ENCODE measurements around the gene SEPTIN5.

Gene SEPTIN5

DNA sequence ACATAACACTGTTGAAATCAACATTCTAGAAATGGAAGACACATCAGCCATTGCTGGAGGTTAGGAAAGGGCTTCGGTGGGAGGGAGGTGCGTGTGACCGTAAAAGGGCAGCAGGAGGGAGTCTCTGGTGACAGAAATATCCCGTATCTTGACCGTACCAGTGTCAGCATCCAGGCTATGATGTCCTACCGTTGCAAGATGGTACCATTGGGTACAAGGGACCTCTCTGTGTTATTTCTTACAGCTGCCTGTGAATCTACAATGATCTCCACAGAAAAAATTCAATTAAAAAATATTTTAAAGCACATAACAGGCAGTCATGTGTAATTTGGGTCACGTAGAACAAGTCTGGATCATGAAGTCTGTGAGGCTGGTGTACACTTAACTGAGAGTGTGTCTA is 27.4 kb upstream of the SEPTIN5 start:
- H3K4me2 ChIP-seq (ENCODE audit: low read depth, low read length, poor library complexity, severe bottlenecking), result no peak overlapping the region
- no peaks in the 10 kb centered on the region for H3K4me1 ChIP-seq (ENCODE audit: insufficient read depth, low read length, poor library complexity, severe bottlenecking)
- H3K4me3 ChIP-seq (ENCODE audit: low read length, poor library complexity, severe bottlenecking), result no peak overlapping the region
- no peak overlapping the region for H2AFZ ChIP-seq (ENCODE audit: low read length)
- H3K9me3 ChIP-seq (ENCODE audit: insufficient read depth, low read depth, low read length), result no peaks in the 10 kb centered on the region
- no peaks in the 10 kb centered on the region for H3K36me3 ChIP-seq (ENCODE audit: insufficient read depth, low read length)
- H3K9me2 ChIP-seq (replicated peaks; ENCODE audit: low read depth, low read length), result no peaks in the 10 kb centered on the region
- no peak overlapping the region for H3K9ac ChIP-seq (ENCODE audit: low read depth, low read length, poor library complexity, severe bottlenecking)
- H3F3A ChIP-seq (ENCODE audit: low read depth), result no peaks in the 10 kb centered on the region
- no peaks in the 10 kb centered on the region for H3K27me3 ChIP-seq (ENCODE audit: insufficient read depth, low read length, poor library complexity, severe bottlenecking)
- no peaks in the 10 kb centered on the region for H4K20me1 ChIP-seq (ENCODE audit: insufficient read depth, low read length, poor library complexity, severe bottlenecking)
- H3K79me2 ChIP-seq (ENCODE audit: insufficient read depth, low read length), result no peaks in the 10 kb centered on the region
- TF ChIP-seq EZH2phosphoT487 (IDR thresholded peaks at IDR 0.05; ENCODE audit: borderline replicate concordance), result no peak
- TF ChIP-seq, protein P1, sequence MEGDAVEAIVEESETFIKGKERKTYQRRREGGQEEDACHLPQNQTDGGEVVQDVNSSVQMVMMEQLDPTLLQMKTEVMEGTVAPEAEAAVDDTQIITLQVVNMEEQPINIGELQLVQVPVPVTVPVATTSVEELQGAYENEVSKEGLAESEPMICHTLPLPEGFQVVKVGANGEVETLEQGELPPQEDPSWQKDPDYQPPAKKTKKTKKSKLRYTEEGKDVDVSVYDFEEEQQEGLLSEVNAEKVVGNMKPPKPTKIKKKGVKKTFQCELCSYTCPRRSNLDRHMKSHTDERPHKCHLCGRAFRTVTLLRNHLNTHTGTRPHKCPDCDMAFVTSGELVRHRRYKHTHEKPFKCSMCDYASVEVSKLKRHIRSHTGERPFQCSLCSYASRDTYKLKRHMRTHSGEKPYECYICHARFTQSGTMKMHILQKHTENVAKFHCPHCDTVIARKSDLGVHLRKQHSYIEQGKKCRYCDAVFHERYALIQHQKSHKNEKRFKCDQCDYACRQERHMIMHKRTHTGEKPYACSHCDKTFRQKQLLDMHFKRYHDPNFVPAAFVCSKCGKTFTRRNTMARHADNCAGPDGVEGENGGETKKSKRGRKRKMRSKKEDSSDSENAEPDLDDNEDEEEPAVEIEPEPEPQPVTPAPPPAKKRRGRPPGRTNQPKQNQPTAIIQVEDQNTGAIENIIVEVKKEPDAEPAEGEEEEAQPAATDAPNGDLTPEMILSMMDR (conservative IDR thresholded peaks at IDR 0.05; ENCODE audit: low read length), result no peak

DNA sequence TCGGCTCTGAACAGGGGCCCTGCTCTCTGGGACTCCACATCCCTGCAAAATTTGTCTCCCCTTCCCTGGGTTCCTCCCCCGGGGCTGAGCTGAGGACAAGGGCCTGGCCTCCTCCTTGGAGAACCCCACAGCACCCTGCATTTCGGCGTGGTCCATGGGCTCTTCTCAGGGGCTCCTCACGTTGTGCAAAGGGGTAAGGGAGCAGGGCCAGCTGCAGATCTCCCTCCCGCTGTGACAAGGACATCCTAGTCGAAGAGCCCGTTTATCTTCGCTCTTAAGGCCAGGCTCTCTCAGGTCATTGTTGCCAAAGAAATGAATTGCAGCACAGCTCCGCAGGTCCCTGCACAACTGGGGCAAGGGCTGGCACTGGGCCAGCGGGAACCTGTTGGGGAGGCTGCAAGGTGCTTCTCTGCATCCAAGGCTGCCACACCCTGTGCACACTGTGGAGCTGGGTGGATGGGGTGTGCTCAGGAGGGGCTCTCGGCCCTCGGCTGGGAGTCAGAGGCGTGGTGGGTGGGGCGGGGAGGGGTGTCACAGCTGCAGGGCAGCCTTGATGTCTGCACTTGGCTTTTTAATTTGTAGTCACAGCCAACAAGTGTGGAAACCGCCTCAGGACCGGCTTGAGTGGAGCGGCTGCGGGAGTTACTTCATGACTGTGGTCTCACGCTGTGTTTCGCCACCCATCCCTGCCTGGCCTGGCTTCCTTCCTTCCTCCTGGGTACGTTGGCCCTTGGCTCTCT is 26.6 kb upstream of the SEPTIN5 start:
- H3K9ac ChIP-seq (ENCODE audit: low read depth, low read length, poor library complexity, severe bottlenecking), result no peak overlapping the region

DNA sequence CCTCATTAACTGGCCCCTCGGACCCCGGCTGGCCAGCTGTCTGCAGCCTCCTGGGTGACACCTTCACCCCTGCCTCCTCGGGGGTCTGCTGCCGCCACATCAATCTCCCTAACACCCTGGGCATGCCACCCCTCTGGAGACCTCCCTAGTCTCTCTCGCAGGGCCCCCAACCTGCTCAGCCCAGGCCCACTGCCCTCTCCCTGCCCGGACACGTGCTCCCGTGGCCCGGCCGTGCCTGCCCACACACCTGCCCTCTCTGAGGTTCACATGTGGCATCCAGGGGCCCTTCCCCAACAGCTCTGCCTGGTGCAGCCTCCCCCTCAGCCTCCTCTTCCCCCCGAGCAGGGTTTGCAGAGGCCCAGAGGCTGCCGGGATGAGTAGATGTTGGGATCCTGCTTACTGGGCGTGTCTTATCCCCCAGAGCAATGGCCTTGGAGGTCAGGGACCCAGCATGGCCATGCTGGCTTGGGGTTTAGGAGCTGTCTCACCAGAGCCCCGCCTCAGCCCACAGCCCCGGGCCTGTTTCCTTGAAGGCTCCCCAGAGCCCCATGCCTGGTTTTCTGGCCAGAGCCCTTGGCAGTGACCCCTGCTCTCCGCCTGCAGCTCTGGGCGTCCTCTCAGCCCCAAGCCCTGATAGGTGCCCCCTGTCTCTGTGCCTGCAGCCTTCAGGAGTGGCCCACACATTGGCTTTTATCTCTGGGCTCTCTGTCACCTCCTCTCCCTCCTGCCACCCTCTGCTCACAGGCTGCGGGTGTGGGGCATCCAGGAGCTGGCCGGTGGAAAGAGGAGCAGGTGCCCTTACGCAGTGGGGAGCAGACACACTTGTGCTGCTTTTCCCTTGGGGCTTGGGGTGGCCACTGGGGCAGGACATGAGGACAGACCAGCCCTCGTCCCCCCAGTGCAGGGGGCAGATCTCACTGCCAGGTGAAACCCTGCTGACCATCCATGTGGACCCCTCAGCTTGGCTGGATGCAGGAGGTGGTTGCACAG is 25.7 kb upstream of the SEPTIN5 start:
- Histone ChIP-seq H3K36me3 (ENCODE audit: insufficient read depth, low read length) (no peaks in the 10 kb centered on the region), H3K79me2 (ENCODE audit: insufficient read depth, low read length) (no peaks in the 10 kb centered on the region), H3K4me1 (ENCODE audit: insufficient read depth, low read length, poor library complexity, severe bottlenecking) (no peaks in the 10 kb centered on the region), H3F3A (ENCODE audit: low read depth) (no peaks in the 10 kb centered on the region), H2AFZ (ENCODE audit: low read length) (no peak overlapping the region), H3K27me3 (ENCODE audit: insufficient read depth, low read length, poor library complexity, severe bottlenecking) (no peaks in the 10 kb centered on the region), H3K9ac (ENCODE audit: low read depth, low read length, poor library complexity, severe bottlenecking) (no peak overlapping the region), H3K9me2 (replicated peaks; ENCODE audit: low read depth, low read length) (no peaks in the 10 kb centered on the region), H3K4me3 (ENCODE audit: low read length, poor library complexity, severe bottlenecking) (no peak overlapping the region), H3K4me2 (ENCODE audit: low read depth, low read length, poor library complexity, severe bottlenecking) (no peak overlapping the region), H4K20me1 (ENCODE audit: insufficient read depth, low read length, poor library complexity, severe bottlenecking) (no peaks in the 10 kb centered on the region), H3K9me3 (ENCODE audit: insufficient read depth, low read depth, low read length) (no peaks in the 10 kb centered on the region)
- TF ChIP-seq EZH2phosphoT487 (IDR thresholded peaks at IDR 0.05; ENCODE audit: borderline replicate concordance), result no peak
- TF ChIP-seq, protein P1 (conservative IDR thresholded peaks at IDR 0.05; ENCODE audit: low read length), result no peak

More for the DNA sequence above, 26.6 kb upstream of the SEPTIN5 start:
- no peak overlapping the region for H2AFZ ChIP-seq (ENCODE audit: low read length)
- H3K36me3 ChIP-seq (ENCODE audit: insufficient read depth, low read length), result no peaks in the 10 kb centered on the region
- H3K79me2 ChIP-seq (ENCODE audit: insufficient read depth, low read length), result no peaks in the 10 kb centered on the region
- no peak for TF ChIP-seq EZH2phosphoT487 (IDR thresholded peaks at IDR 0.05; ENCODE audit: borderline replicate concordance)
- TF ChIP-seq, protein P1 (conservative IDR thresholded peaks at IDR 0.05; ENCODE audit: low read length), result no peak
- H3K9me2 ChIP-seq (replicated peaks; ENCODE audit: low read depth, low read length), result no peaks in the 10 kb centered on the region
- H3K4me3 ChIP-seq (ENCODE audit: low read length, poor library complexity, severe bottlenecking), result no peak overlapping the region
- no peaks in the 10 kb centered on the region for H3K9me3 ChIP-seq (ENCODE audit: insufficient read depth, low read depth, low read length)
- no peaks in the 10 kb centered on the region for H4K20me1 ChIP-seq (ENCODE audit: insufficient read depth, low read length, poor library complexity, severe bottlenecking)
- H3K4me1 ChIP-seq (ENCODE audit: insufficient read depth, low read length, poor library complexity, severe bottlenecking), result no peaks in the 10 kb centered on the region
- H3F3A ChIP-seq (ENCODE audit: low read depth), result no peaks in the 10 kb centered on the region
- H3K4me2 ChIP-seq (ENCODE audit: low read depth, low read length, poor library complexity, severe bottlenecking), result no peak overlapping the region
- H3K27me3 ChIP-seq (ENCODE audit: insufficient read depth, low read length, poor library complexity, severe bottlenecking), result no peaks in the 10 kb centered on the region
